GM12878 (cell line): ENCODE results near the gene CORO2B. TPM values are rescaled to one million over a fixed set of nuclear protein-coding genes. Genes with fewer than 3 reads are reported as not detected.

Source experiments
- ATAC-seq: fragments of 200-7000 bp; cut with Tn5 transposase; 3 replicates; pipeline ENCODE4 v1.9.1; 2020; ENCODE audit warnings: mild to moderate bottlenecking, moderate library complexity
- BruUV-seq: library from RNA; stranded (reverse); fragments of 400-500 nt; replicated peaks from 2 replicates; lab custom pipeline; 2021; lab: Mats Ljungman, UMichigan
- CTCF ChIA-PET: fragments of 300-600 bp; sonication (Branson Sonifier 250); formaldehyde crosslinking; extraction: SDS; loops from one replicate; lab custom pipeline; 2021; ENCODE audit warnings: inconsistent platforms; lab: Yijun Ruan, JAX
- POLR2A ChIA-PET: fragments of 350-600 bp; formaldehyde crosslinking; extraction: SDS; loops from one replicate; lab custom pipeline; 2021; ENCODE audit warnings: inconsistent platforms; lab: Charles Lee
- RAD21 ChIA-PET: fragments of 300-600 bp; sonication (Branson Sonifier 250); formaldehyde crosslinking; loops from one replicate; lab custom pipeline; 2023; ENCODE audit warnings: antibody characterized with exemption; ENCODE audit not compliant: unreplicated experiment; lab: Charles Lee
- SMC1A ChIA-PET: fragments of 300-600 bp; sonication (Branson Sonifier 250); formaldehyde crosslinking; loops from one replicate; lab custom pipeline; 2023; ENCODE audit not compliant: unreplicated experiment, uncharacterized antibody; lab: Charles Lee
- DNase-seq: peaks from one replicate; pipeline ENCODE4 v3.0.0-alpha.2; 2011; ENCODE audit warnings: low read depth, low spot score
- FAIRE-seq: peaks from 3 replicates; lab custom pipeline; 2011; peaks lifted over from hg19 to GRCh38; lab: Jason Lieb, UNC
- H2AFZ ChIP-seq: 2 replicates; pipeline ENCODE4 v1.6.0; 2011; ENCODE audit warnings: low read depth, low read length, control low read depth; ENCODE audit not compliant: control insufficient read depth
- H3K27ac ChIP-seq: 2 replicates; pipeline ENCODE4 v1.5.1; 2011; ENCODE audit warnings: control low read depth; ENCODE audit not compliant: control insufficient read depth, insufficient read depth
- H3K27me3 ChIP-seq, 2 experiments: replicated peaks in 1 of 2; 2 replicates each; pipeline versions ENCODE4 v1.6.0 to v1.6.1; 2011; ENCODE audit warnings: low read length in 1 of 2; ENCODE audit not compliant: control insufficient read depth in 2 of 2, insufficient read depth in 2 of 2
- H3K36me3 ChIP-seq, 2 experiments: 2 replicates each; pipeline ENCODE4 v1.5.1; 2011; ENCODE audit warnings: low read length in 1 of 2; ENCODE audit not compliant: control insufficient read depth in 2 of 2, insufficient read depth in 2 of 2
- H3K4me1 ChIP-seq: 2 replicates; pipeline ENCODE4 v1.6.1; 2011; ENCODE audit warnings: mild to moderate bottlenecking, low read length, moderate library complexity, mixed read lengths; ENCODE audit not compliant: control insufficient read depth, insufficient read depth
- H3K4me2 ChIP-seq: 2 replicates; pipeline ENCODE4 v1.6.0; 2011; ENCODE audit warnings: control low read depth; ENCODE audit not compliant: control insufficient read depth, insufficient read depth
- H3K4me3 ChIP-seq: fragments of 200-600 bp; sonication (generic); 2 replicates; pipeline ENCODE4 v1.5.1; 2016
- H3K79me2 ChIP-seq: 2 replicates; pipeline ENCODE4 v1.6.0; 2011; ENCODE audit warnings: low read length; ENCODE audit not compliant: control insufficient read depth, insufficient read depth
- H3K9ac ChIP-seq: 2 replicates; pipeline ENCODE4 v1.8.0; 2011; ENCODE audit warnings: low read length, control low read depth, mixed read lengths; ENCODE audit not compliant: control insufficient read depth, insufficient read depth
- H3K9me3 ChIP-seq: replicated peaks from 3 replicates; pipeline ENCODE4 v1.5.1; 2011; ENCODE audit warnings: mild to moderate bottlenecking, low read length; ENCODE audit not compliant: control insufficient read depth, insufficient read depth
- H4K20me1 ChIP-seq: 2 replicates; pipeline ENCODE4 v1.6.0; 2011; ENCODE audit not compliant: control insufficient read depth, insufficient read depth
- BCL3 ChIP-seq: IDR thresholded peaks from 2 replicates; pipeline ENCODE4 v1.6.1; 2011; ENCODE audit warnings: borderline replicate concordance, low read depth, mild to moderate bottlenecking, moderate library complexity, low read length; ENCODE audit not compliant: insufficient read depth, poor library complexity, severe bottlenecking
- CUX1 ChIP-seq: IDR thresholded peaks from 2 replicates; pipeline ENCODE4 v1.6.1; 2012; ENCODE audit warnings: improper control_type of control experiment, low read depth, low read length; ENCODE audit not compliant: insufficient replicate concordance
- DPF2 ChIP-seq: fragments of 450-650 bp; IDR thresholded peaks from 2 replicates; pipeline ENCODE4 v1.6.1; 2017; ENCODE audit warnings: mild to moderate bottlenecking
- E4F1 ChIP-seq: fragments of 450-650 bp; IDR thresholded peaks from 2 replicates; pipeline ENCODE4 v1.6.1; 2018; ENCODE audit warnings: borderline replicate concordance, mild to moderate bottlenecking; ENCODE audit not compliant: partially characterized antibody
- EZH2 ChIP-seq: IDR thresholded peaks from 2 replicates; pipeline ENCODE4 v1.6.1; 2012; ENCODE audit warnings: low read depth, mild to moderate bottlenecking, control low read depth, inconsistent platforms, low read length, borderline replicate concordance; ENCODE audit not compliant: control insufficient read depth
- NFXL1 ChIP-seq: fragments of 450-650 bp; IDR thresholded peaks from 2 replicates; pipeline ENCODE4 v1.6.1; 2017; ENCODE audit warnings: antibody characterized with exemption, mild to moderate bottlenecking, borderline replicate concordance
- SMAD1 ChIP-seq: fragments of 450-650 bp; IDR thresholded peaks from 2 replicates; pipeline ENCODE4 v1.6.1; 2018; ENCODE audit warnings: mild to moderate bottlenecking, low read depth; ENCODE audit not compliant: partially characterized antibody
- SP1 ChIP-seq: IDR thresholded peaks from one replicate; pipeline ENCODE4 v1.6.1; 2011; ENCODE audit warnings: low read depth, low read length
- STAT3 ChIP-seq: IDR thresholded peaks from 2 replicates; pipeline ENCODE4 v1.6.1; 2011; ENCODE audit warnings: low read depth, low read length, improper control_type of control experiment
- TAF1 ChIP-seq: IDR thresholded peaks from 2 replicates; pipeline ENCODE4 v1.6.1; 2011; ENCODE audit warnings: mild to moderate bottlenecking, low read depth, low read length, borderline replicate concordance
- USF2 ChIP-seq: IDR thresholded peaks from 2 replicates; pipeline ENCODE4 v1.6.1; 2011; ENCODE audit warnings: low read depth, low read length, improper control_type of control experiment, borderline replicate concordance
- WRNIP1 ChIP-seq: IDR thresholded peaks from 2 replicates; pipeline ENCODE4 v1.6.1; 2011; ENCODE audit warnings: low read depth, low read length, improper control_type of control experiment, borderline replicate concordance
- ZNF207 ChIP-seq: fragments of 450-650 bp; IDR thresholded peaks from 2 replicates; pipeline ENCODE4 v1.6.1; 2014; ENCODE audit warnings: antibody characterized with exemption, mild to moderate bottlenecking, borderline replicate concordance
- WGBS: methylation state at CpG from one replicate; pipeline ENCODE4 v1.1.6; 2016; ENCODE audit warnings: low lambda C conversion rate; ENCODE audit not compliant: insufficient replicate concordance, insufficient coverage; ENCODE audit errors: missing lambda C conversion rate; 5-methylcytosine and 5-hydroxymethylcytosine counted together
- in situ Hi-C: fragments of 300-500 bp; cut with MboI; formaldehyde crosslinking; loops from 9 replicates; pipeline ENCODE4 v1.14.3; 2018; ENCODE audit warnings: mixed read lengths
- intact Hi-C: fragments of 100-400 bp; cut with micrococcal nuclease; formaldehyde crosslinking; loops from one replicate; pipeline ENCODE4 v1.14.2; 2022; ENCODE audit not compliant: unreplicated experiment
- polyA plus RNA-seq, 11 experiments: library from polyadenylated mRNA; depleted of rRNA in 4 of 11; unstranded in 6 of 11; stranded (reverse) in 5 of 11; fragments of >200 nt; fragmentation: Nextera tagmentation in 4 of 11; fragmentation: Illumina TruSeq in 1 of 11; extraction: Ambion mirVana in 4 of 11; extraction: Trizol in 1 of 11; gene quantifications; 1 replicate in 1 of 11; 2 replicates in 10 of 11; pipeline versions ENCODE4 v1.2.1 to v1.2.3, GENCODE V29; 2011 to 2016; ENCODE audit warnings: inconsistent platforms in 2 of 11, missing spikeins in 2 of 11, low read depth in 1 of 11
- total RNA-seq, 4 experiments: library from RNA; depleted of rRNA in 3 of 4; stranded (reverse); fragments of >200 nt in 3 of 4; fragmentation: Illumina TruSeq in 1 of 4; extraction: Trizol in 1 of 4; gene quantifications; 2 replicates each; pipeline versions ENCODE4 v1.2.1 to v1.2.3, GENCODE V29; 2013 to 2021

CORO2B gene
- total and polyA plus RNA-seq, 10 of the 15 experiments (the other 5 are each of a cell fraction or from before 2014, with no cell fraction given) = 0.05 to 0.73 (median 0.13) TPM; not detected in 4

- WGBS = 47% methylated on average over 8 of the region's 8 CpGs
- RAD21 ChIA-PET = no interaction called here
- ATAC-seq (no peak), FAIRE-seq (no peak), DNase-seq (no peak)
- CTCF ChIA-PET = interaction anchor here (1.7 kb wide), 1 partner anchor 15 kb away, joined by 7 read pairs; no protein-coding TSS in a partner anchor
- intact Hi-C loops (no loop called here), in situ Hi-C loops (no loop called here)
- H3K9me3 ChIP-seq = no peaks in the 10 kb centered on the region
- no peak overlapping the region for H3K27ac ChIP-seq
- no peaks in the 10 kb centered on the region; a peak in 3 of 4 replicates for H3K27me3 ChIP-seq
- no peaks in the 10 kb centered on the region for H3K4me1 ChIP-seq
- H3K9ac ChIP-seq = no peak overlapping the region
- SMC1A ChIA-PET = interaction anchor here (0.6 kb wide), 1 partner anchor 15 kb away, joined by 3 read pairs; no protein-coding TSS in a partner anchor
- no peak overlapping the region for H3K4me3 ChIP-seq
- H4K20me1 ChIP-seq = no peaks in the 10 kb centered on the region
- no peak overlapping the region for H2AFZ ChIP-seq
- H3K4me2 ChIP-seq = no peak overlapping the region
- no TSS peak for BruUV-seq
- no peaks in the 10 kb centered on the region for H3K36me3 ChIP-seq
- no peaks in the 10 kb centered on the region for H3K79me2 ChIP-seq
- POLR2A ChIA-PET = no interaction called here
- TF ChIP-seq USF2 (no peak), BCL3 (no peak), EZH2 (no peak), WRNIP1 (no peak), NFXL1 (no peak), SP1 (no peak), E4F1 (no peak), STAT3 (no peak), SMAD1 (no peak), ZNF207 (no peak), TAF1 (no peak), CUX1 (no peak), DPF2 (no peak)
Measured at GRCh38 chr15:68658641-68659358, 80.0 kb downstream of the CORO2B start.
